Measurements from ENCODE around the gene CLMN.

DNA sequence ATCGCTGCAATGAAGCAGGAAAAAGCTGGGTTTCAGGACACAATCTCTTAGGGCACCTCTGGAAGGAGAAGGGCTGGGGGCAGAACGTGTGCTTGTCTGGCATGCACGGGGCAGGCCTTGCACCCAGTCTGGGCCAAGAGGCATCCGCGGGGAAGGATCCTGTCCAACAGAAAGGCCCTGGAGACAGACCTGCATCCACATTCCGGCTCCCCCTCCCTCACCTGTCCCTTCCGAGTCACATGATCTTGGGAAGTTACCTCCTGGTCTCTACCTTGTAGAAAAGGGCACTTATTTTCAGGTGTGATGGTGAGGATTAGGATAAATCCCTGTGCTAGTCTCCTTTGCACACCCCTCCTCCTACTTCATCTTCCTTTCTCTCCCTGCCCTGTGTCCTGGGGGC is 25.4 kb downstream of the CLMN start:
- no peak for TF ChIP-seq CTCF (IDR thresholded peaks at IDR 0.05)
- TF ChIP-seq EZH2 (IDR thresholded peaks at IDR 0.05), result no peak
- no peak for TF ChIP-seq EZH2phosphoT487 (IDR thresholded peaks at IDR 0.05)

All from neural progenitor cell (in vitro differentiated cells).